A549 (cell line): ENCODE data around the gene B3GNT3.

Experiments
- CTCF ChIP-seq: fragments of >200 bp; sonication (Bioruptor Twin); formaldehyde crosslinking; IDR thresholded peaks from 3 replicates; pipeline ENCODE4 v1.5.1; 2016
- E2F6 ChIP-seq: IDR thresholded peaks from 2 replicates; pipeline ENCODE4 v1.6.1; 2012; ENCODE audit warnings: low read depth, borderline replicate concordance
- POLR2A ChIP-seq: IDR thresholded peaks from 2 replicates; pipeline ENCODE4 v1.6.1; 2012; ENCODE audit warnings: mild to moderate bottlenecking, low read length
- RCOR1 ChIP-seq: fragments of 150-350 bp; IDR thresholded peaks from 2 replicates; pipeline ENCODE4 v1.6.1; 2014; ENCODE audit warnings: antibody characterized with exemption, low read length, low read depth

- TF ChIP-seq CTCF (no peak), E2F6 (no peak), POLR2A (no peak), RCOR1 (no peak)
Measured at GRCh38 chr19:17753976-17754375, 41.0 kb upstream of the B3GNT3 start.
